Iris pigment epithelial cell (primary cell): ENCODE measurements around the gene SSPN.
A peak's percentile ranks its signal among the peaks of the same experiment; 100 is the strongest.
"Not testable (repeated sequence)": the region's sequence is repeated elsewhere in the genome, so short reads cannot be mapped to it uniquely, and the experiment has no call there.

Experiments
- DNase-seq: peaks from one replicate; pipeline ENCODE4 v3.0.0-alpha.2; 2011; ENCODE audit warnings: low read depth

Gene SSPN

GRCh38 chr12:26229910-26230309, 34.5 kb downstream of the SSPN start:
- no peak for DNase-seq

DNA sequence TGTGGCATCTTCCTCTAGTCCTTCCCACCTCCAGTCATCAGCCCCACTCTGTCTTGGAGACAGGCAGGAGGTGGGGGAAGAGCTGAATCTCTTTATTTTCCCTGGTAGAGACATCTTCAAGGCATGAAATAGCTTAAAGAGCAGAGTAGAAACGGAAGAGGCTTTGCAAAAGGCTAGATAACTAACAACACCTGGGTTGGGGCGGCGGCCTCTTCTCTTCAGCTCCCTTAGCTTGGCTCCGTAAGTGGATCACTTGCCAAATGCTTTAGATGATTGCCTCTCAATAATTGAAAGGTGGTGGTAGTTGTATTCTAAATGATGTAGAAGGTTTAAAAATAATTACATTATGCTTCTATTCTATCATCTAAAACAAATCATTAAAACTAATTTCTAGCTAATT, 36.1 kb downstream of the SSPN start:
- DNase-seq = no peak

DNA sequence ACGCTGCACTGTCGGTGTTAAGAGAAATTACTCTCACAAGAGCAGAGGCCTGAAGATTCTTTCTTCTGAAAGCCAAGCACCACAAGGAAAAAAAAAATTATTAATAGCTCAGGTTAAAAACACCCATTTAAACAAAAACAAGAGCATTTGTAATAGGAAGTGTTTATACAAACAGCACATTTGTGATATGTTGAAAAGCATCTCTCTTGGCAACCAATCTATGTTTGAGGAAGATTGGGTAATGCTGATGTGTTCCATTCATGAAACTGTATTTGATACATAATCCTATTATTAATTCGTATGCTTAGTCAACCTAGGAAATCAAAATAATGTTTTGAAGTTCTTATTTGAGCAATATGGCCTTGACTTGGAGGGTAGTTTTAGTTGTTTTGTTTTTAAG, 36.5 kb downstream of the SSPN start:
- peak; percentile 55 for DNase-seq

DNA sequence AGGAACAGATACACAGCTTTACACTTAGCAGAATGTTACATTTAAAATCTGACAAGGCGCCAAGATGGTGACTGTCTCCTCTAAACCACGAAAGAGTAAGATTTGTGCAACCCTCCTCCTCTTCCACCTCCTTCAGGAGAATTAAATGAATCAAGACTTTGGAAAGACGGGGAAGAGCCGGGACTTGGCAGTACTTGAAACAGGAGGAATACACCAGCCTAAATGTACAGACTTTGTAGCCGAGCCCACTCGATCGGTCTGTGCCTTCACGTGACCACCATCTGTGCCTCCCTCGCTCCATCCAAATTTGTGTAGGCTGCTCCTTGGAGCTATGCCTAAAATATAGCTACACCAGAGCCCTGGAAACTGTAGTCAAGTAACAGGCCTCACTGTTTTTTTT, 38.3 kb downstream of the SSPN start:
- DNase-seq = no peak

DNA sequence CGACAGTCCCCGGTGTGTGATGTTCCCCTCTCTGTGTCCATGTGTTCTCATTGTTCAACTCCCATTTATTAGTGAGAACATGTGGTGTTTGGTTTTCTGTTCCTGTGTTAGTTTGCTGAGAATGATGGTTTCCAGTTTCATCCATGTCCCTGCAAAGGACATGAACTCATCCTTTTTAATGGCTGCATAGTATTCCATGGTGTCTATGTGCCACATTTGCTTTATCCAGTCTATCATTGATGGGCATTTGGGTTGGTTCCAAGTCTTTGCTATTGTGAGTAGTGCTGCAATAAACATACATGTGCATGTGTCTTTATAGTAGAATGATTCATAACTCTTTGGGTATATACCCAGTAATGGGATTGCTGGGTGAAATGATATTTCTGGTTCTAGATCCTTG, 40.1 kb downstream of the SSPN start:
- DNase-seq = not testable (repeated sequence)

DNA sequence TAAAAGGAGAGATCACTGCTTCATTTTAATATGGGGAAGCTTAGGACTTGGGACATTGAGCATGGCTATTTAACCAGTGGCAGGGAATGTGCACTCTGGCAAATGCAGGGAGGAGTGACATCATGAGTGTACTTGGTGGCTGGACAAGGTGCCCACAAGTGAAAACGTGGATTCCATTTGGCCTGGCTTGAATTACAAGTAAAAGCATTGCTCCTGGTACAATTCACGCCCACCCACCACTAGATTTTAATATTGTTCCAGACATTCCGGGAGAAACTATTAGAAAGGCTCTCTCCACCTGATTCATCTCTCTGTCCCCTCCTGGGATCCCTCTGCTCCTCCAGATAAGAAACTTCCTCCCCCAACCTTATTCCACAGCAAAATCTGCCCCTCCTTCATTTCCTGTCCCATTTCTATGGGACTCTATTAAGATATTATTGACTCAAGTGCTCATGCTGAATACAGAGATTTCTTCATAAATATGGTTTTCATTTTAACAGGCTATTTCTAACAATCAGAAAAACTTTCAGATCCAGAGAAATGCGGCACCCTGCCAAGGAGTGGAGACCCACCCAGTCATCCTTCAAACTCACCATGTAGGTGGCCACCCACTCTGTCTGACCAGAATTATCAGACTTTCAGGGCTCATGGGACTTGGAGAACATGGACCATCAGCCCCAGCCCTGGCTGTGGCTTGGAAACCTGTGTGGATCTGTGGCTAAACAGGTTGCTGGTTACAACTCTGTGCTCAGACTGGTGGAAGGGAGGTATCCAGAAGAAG, 43.2 kb downstream of the SSPN start:
- no peak for DNase-seq

- DNase-seq = peak; percentile 100
These were observed 43.9 kb downstream of the SSPN start for GRCh38 chr12:26239122-26239851.

GRCh38 chr12:26239852-26240815, 44.8 kb downstream of the SSPN start:
- no peak for DNase-seq

- no peak for DNase-seq
These were observed 45.7 kb downstream of the SSPN start for GRCh38 chr12:26241080-26241479.

DNA sequence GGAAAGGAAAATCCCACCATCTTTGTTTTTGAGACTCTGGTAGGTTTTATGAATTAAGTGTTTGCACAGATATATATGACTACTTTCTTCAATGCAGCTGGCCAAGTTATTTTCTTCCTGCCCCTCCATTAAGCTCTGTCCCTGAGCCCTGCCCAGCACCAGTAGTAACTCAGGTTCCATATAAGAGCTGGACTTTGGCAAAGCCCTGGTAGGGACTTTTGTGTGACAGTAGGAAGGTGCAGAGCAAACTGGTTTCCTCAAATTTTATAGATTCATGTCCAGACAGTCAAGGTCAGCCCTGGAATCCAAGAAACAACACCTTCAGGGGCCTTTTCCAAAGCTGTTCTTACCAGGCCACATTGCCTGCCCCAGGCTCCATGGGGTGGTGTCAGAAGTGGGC, 47.3 kb downstream of the SSPN start:
- DNase-seq = no peak

DNA sequence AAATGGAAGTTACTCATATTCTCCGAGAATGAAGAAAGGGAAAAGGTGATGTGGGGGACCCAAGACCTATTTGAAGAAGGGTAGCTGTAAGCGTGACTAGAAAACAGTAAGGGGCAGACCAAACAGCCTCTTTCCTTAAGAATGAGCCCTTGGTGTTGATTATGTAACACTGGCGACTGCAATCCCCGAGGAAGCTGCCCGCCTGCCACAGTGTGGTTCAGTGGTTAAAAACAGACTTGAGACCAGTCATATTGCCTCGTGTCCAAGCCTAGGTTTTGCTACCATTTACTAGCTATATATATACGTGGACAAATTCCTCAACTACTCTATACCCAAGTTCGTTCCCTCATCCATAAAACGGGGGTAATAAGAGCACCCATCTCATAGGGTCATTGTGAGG, 49.1 kb downstream of the SSPN start:
- DNase-seq = no peak

DNA sequence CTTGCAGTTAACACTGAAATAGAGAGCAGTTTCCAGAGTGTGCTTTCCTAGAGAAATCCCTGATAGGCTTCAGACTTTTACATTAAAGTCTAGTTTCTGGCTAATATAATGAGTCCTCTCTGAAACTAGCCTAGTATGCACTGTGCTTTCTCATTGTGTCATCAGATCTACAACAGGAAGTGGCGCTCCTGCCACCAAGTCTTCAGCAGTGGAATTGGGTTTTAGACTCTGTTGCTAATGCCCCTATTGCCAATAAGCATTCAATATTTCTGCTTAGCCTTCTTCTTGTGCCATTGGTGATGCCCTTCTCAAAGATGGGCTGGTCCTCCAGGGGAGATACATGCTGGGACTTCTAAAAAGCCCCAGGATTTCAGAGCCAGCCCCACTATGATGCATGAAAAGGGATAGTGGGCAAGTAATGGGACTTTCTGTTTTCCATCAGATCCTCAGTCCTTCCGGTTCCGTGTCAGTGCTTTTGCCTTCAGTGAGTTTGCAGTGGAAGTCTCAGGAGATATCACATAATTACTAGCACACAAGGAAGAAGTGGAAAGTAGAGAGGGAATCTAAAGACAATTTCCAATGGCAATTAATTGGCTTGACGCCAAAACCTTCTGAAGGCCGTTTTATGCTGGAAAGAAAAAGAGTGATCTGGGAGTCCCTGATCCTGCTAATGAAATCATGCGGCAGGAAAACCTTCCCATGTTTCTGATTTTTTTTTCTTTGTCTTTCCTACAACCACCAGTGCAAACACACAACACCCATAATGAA, 50.0 kb downstream of the SSPN start:
- no peak for DNase-seq

- no peak for DNase-seq
These were observed 51.3 kb downstream of the SSPN start for GRCh38 chr12:26246483-26247164.

GRCh38 chr12:26247873-26248272, 52.5 kb downstream of the SSPN start:
- DNase-seq = no peak

- peak; percentile 77 for DNase-seq
These were observed 55.4 kb downstream of the SSPN start for GRCh38 chr12:26250801-26251200.

DNA sequence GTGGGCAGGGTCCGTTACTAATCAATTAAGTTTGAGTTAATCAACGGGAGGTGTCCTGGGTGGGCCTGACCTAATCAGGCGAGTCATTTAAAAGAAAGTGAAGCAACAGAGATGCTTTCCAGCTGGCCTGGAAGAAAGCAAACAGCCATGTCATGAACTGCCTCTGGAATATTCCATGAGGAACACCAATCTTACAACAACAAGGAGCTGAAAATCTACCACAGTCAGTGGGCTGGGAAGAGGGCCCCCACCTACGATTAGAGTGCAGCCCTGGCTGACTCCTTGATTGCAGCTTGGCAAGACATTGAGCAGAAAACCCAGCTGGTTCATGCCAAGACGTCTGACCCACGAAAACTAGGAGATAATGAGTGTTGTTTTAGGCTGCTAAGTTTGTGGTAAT, 56.2 kb downstream of the SSPN start:
- peak; percentile 49 for DNase-seq

DNA sequence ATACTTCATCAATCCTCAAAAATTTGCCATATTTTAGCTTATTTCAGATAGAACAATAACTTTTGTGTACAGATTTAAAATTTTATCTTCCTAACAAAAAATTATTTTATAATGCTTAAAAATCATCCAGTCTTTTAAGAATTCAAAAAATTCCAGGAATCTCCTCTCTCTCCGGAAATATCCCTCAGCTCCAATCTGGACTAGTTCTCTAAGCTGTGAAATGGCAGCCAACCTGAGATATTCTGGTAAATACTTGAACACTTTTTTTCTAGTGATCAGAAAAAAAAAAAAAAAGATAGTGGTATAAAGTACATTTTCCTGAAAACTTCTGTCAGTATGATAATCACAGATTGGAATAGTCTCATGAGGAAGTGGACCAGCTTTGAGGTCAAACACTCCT, 57.6 kb downstream of the SSPN start:
- DNase-seq = no peak

DNA sequence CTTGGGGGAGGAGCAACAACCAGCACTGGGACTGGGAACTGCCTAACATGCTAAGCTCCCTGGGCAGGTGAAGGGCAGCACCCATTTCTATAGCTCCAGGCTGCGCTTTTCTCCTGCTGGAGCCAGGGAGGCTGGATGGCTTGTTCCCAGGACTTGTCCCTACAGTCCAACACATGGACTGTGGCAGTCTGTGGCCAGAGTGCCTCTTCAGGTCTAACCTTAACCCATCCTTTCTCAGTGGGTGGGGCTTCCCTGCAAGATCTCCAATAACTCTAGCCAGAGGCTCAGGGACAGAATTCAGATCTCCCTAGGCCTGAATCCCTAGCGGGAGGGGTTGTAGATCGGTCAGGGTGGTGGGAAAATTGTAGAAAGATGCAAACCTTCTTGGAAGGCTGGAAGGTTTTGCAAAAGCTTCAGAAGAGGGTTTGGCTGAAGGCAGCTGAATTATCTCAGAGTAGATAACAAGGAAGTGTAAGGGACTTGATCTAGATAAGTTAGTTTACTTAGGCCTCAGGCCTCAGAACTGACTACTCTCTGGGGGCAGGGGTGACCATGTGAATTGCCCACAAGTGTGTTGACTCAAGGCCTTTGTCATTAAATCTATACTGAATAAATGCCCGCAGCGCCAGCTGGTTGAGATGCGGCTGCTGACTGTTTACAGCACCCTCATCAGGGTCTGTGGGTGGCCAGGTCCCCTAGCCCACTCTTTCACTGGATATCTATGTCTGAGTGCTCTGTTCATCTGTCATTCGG, 60.7 kb downstream of the SSPN start:
- no peak for DNase-seq

DNA sequence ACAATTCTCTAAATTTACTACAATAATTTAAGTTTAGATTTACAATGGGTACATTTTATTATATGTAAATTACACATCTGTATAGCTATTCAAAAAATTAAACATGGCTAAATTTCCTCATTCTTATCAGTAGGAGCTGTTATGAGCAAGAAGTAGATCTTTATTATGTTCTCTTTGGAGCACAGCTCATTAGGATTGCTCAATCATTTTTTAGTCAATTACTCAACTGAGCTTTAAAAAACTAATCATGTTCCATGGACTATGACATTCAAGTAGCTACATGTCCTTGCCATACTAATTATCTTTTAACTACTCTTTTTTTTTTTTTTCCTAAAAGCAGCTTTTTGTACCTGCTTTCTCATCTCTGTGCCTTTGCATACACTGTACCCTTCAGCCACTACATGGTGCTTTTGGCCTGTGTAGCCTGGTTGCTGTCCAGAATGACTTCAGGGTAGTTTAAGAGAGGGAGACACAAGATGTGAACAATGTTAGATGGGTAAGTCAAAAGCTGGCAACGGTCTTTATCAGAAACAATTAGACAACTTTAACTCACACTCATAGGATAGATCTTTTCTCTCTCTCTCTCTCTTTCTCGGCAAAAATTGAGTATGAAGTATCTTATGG, 69.0 kb downstream of the SSPN start:
- DNase-seq = peak; percentile 49

DNA sequence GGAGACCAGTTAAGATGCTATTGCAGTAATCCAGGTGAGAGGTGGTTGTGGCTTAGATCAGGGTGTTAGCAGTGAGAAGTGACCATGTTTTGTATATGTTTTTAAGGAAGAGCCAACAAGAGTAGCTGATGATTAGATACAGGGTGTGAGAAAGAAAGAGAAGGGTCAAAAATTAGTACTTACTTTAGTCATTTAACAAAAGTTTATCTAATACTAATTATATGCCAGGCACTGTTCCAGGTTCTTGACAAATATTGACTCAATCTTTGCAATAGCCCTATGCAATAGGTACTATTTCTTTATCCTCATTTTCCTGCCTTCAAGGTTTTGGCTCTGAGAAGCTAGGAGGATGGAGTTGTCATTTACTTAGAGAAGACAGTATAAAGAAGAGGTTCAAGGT, 70.2 kb downstream of the SSPN start:
- DNase-seq = no peak
